CD14-positive monocyte (primary cell): ENCODE results near the gene SMARCB1. TPM values are rescaled to one million over a fixed set of nuclear protein-coding genes. Genes with fewer than 3 reads are reported as not detected.
A peak's percentile ranks its signal among the peaks of the same experiment; 100 is the strongest.
"Not testable (repeated sequence)": the region's sequence is repeated elsewhere in the genome, so short reads cannot be mapped to it uniquely, and the experiment has no call there.

Experiments
- DNase-seq, 3 donors: peaks; one replicate each; pipeline ENCODE4 v3.0.0-alpha.2; 2011 to 2022
- H2AFZ ChIP-seq: 2 replicates; pipeline ENCODE4 v1.6.0; 2012; ENCODE audit warnings: mild to moderate bottlenecking, low read depth, low read length, inconsistent platforms; ENCODE audit not compliant: insufficient read depth, poor library complexity, severe bottlenecking
- H3K27ac ChIP-seq, 2 donors: 1 replicate in 1 of 2; 2 replicates in 1 of 2; pipeline ENCODE4 v1.5.1; 2012 to 2013; ENCODE audit warnings: low read length in 2 of 2, control low read depth in 1 of 2, inconsistent platforms in 1 of 2, low read depth in 1 of 2, mild to moderate bottlenecking in 1 of 2
- H3K27me3 ChIP-seq, 2 donors: one replicate each; pipeline versions ENCODE4 v1.6.0 to v1.6.1; 2011 to 2013; ENCODE audit warnings: low read length in 2 of 2; ENCODE audit not compliant: control insufficient read depth in 2 of 2, insufficient read depth in 2 of 2
- H3K36me3 ChIP-seq, 2 donors: replicated peaks in 1 of 2; 1 replicate in 1 of 2; 2 replicates in 1 of 2; pipeline versions ENCODE4 v1.5.1 to v1.6.1; 2012 to 2013; ENCODE audit warnings: low read length in 2 of 2, control low read depth in 1 of 2, inconsistent platforms in 1 of 2, mild to moderate bottlenecking in 1 of 2; ENCODE audit not compliant: insufficient read depth in 2 of 2, control insufficient read depth in 1 of 2
- H3K4me1 ChIP-seq, 2 donors: 1 replicate in 1 of 2; 2 replicates in 1 of 2; pipeline versions ENCODE4 v1.5.1 to v1.6.1; 2012 to 2013; ENCODE audit warnings: low read length in 2 of 2, control low read depth in 1 of 2, inconsistent platforms in 1 of 2, mild to moderate bottlenecking in 1 of 2, moderate library complexity in 1 of 2; ENCODE audit not compliant: insufficient read depth in 2 of 2, control insufficient read depth in 1 of 2
- H3K4me2 ChIP-seq: replicated peaks from 2 replicates; pipeline ENCODE3; 2012; ENCODE audit warnings: low read length, moderate library complexity, mild to moderate bottlenecking; ENCODE audit not compliant: poor library complexity, severe bottlenecking; ENCODE audit errors: extremely low read depth
- H3K4me3 ChIP-seq, 3 experiments: fragments of 200-600 bp in 1 of 3; sonication (generic) in 1 of 3; replicated peaks in 1 of 3; 1 replicate in 2 of 3; 2 replicates in 1 of 3; pipeline ENCODE4 v1.5.1; 2011 to 2013; ENCODE audit warnings: low read length in 3 of 3, mild to moderate bottlenecking in 3 of 3, control low read depth in 2 of 3, low read depth in 2 of 3, inconsistent platforms in 1 of 3, moderate library complexity in 1 of 3
- H3K79me2 ChIP-seq: 2 replicates; pipeline ENCODE4 v1.6.0; 2012; ENCODE audit warnings: mild to moderate bottlenecking, control low read depth, inconsistent platforms, low read length, moderate library complexity; ENCODE audit not compliant: insufficient read depth
- H3K9ac ChIP-seq: 2 replicates; pipeline ENCODE4 v1.6.0; 2017; ENCODE audit warnings: low read length, mild to moderate bottlenecking; ENCODE audit not compliant: insufficient read depth, poor library complexity, severe bottlenecking
- H3K9me3 ChIP-seq, 2 donors: replicated peaks in 1 of 2; 1 replicate in 1 of 2; 2 replicates in 1 of 2; pipeline versions ENCODE4 v1.5.1 to v1.6.1; 2012 to 2013; ENCODE audit warnings: low read length in 2 of 2, control low read depth in 1 of 2; ENCODE audit not compliant: control insufficient read depth in 1 of 2, insufficient read depth in 1 of 2
- H4K20me1 ChIP-seq: 2 replicates; pipeline ENCODE4 v1.6.0; 2012; ENCODE audit warnings: mild to moderate bottlenecking, low read length, control low read depth, moderate library complexity; ENCODE audit not compliant: insufficient read depth
- H3K27ac Mint-ChIP-seq, 7 donors: one replicate each; pipeline ENCODE4 v1.8.0; 2020; ENCODE audit warnings: mild to moderate bottlenecking in 7 of 7, mixed read lengths in 7 of 7, moderate library complexity in 6 of 7, inconsistent platforms in 2 of 7
- H3K27me3 Mint-ChIP-seq, 3 donors: one replicate each; pipeline ENCODE4 v1.8.0; 2021 to 2022; ENCODE audit warnings: low read depth in 3 of 3, mild to moderate bottlenecking in 3 of 3, mixed read lengths in 3 of 3, moderate library complexity in 3 of 3, inconsistent platforms in 1 of 3
- H3K36me3 Mint-ChIP-seq, 2 donors: one replicate each; pipeline ENCODE4 v1.8.0; 2020; ENCODE audit warnings: mixed read lengths in 2 of 2, inconsistent platforms in 1 of 2, mild to moderate bottlenecking in 1 of 2
- H3K4me1 Mint-ChIP-seq: one replicate; pipeline ENCODE4 v1.8.0; 2020; ENCODE audit warnings: mild to moderate bottlenecking, mixed read lengths
- H3K4me3 Mint-ChIP-seq, 2 donors: one replicate each; pipeline ENCODE4 v1.8.0; 2020; ENCODE audit warnings: mild to moderate bottlenecking in 2 of 2, mixed read lengths in 2 of 2, moderate library complexity in 1 of 2
- H3K9me3 Mint-ChIP-seq, 7 donors: one replicate each; pipeline ENCODE4 v1.8.0; 2020 to 2022; ENCODE audit warnings: mixed read lengths in 7 of 7, mild to moderate bottlenecking in 6 of 7, moderate library complexity in 6 of 7, inconsistent platforms in 2 of 7
- WGBS: methylation state at CpG from one replicate; pipeline ENCODE4 v1.1.5; 2013; ENCODE audit warnings: missing lambda C conversion rate; ENCODE audit not compliant: insufficient coverage; 5-methylcytosine and 5-hydroxymethylcytosine counted together
- intact Hi-C, 2 donors: fragments of 100-400 bp; cut with micrococcal nuclease; formaldehyde crosslinking; loops; one replicate each; pipeline versions ENCODE4 v1.15.0 to v1.15.1; 2023
- polyA plus RNA-seq, 3 donors: library from polyadenylated mRNA; depleted of rRNA in 1 of 3; unstranded in 2 of 3; stranded (reverse) in 1 of 3; fragments of 300-500 nt in 2 of 3; fragments of >200 nt in 1 of 3; fragmentation: Illumina TruSeq in 2 of 3; gene quantifications; 1 replicate in 2 of 3; 2 replicates in 1 of 3; pipeline ENCODE4 v1.2.3, GENCODE V29; 2012 to 2021
- TF ChIP-seq, protein P1 (sequence below): fragments of 200-600 bp; IDR thresholded peaks from one replicate; pipeline ENCODE4 v1.8.0; 2022; ENCODE audit warnings: antibody characterized with exemption, mild to moderate bottlenecking

SMARCB1 gene
- polyA plus RNA-seq, 3 donors = 30.3 to 71.8 (median 31.5) TPM

DNA sequence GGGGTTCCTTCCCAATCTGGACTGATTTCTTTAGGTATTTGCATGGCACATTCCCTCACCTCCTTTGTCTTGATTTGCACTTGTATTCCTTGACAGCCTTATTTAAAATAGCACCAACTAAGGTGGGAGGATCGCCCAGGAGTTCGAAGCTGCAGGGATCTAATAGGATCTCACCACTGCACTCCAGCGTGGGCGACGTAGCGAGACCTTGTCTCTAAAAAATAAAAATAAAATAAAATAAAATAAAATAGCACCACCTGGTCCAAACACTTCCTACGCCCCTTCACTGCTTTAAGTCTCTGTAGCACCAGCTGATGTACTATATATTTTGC, 71.7 kb downstream of the SMARCB1 start:
- Mint-ChIP-seq H3K36me3 (no peaks in the 10 kb centered on the region), H3K4me3 (peak overlapping the region; percentile 90 to 97), H3K27ac (peak overlapping the region in 5 of 7 donors; percentile 25 to 89 (median 58)), H3K4me1 (peaks cover 16% of the 10 kb centered on the region), H3K9me3 (no peaks in the 10 kb centered on the region), H3K27me3 (peaks cover 0 to 5% (median 2%) of the 10 kb centered on the region in 3 donors)
- Histone ChIP-seq H3K4me3 (peak overlapping the region in 2 of 3 experiments; percentile 60 to 89), H3K4me1 (peaks cover 16 to 18% of the 10 kb centered on the region in 2 donors), H2AFZ (peak overlapping the region; percentile 99), H3K4me2 (peak overlapping the region; percentile 100), H3K79me2 (no peaks in the 10 kb centered on the region), H3K27me3 (no peaks in the 10 kb centered on the region), H3K36me3 (no peaks in the 10 kb centered on the region), H3K9me3 (no peaks in the 10 kb centered on the region), H3K27ac (no peak overlapping the region), H4K20me1 (no peaks in the 10 kb centered on the region), H3K9ac (peak overlapping the region; percentile 77)
- no peak for DNase-seq
- WGBS = no CpG with 5 or more reads among the region's 7 CpGs
- TF ChIP-seq, protein P1, sequence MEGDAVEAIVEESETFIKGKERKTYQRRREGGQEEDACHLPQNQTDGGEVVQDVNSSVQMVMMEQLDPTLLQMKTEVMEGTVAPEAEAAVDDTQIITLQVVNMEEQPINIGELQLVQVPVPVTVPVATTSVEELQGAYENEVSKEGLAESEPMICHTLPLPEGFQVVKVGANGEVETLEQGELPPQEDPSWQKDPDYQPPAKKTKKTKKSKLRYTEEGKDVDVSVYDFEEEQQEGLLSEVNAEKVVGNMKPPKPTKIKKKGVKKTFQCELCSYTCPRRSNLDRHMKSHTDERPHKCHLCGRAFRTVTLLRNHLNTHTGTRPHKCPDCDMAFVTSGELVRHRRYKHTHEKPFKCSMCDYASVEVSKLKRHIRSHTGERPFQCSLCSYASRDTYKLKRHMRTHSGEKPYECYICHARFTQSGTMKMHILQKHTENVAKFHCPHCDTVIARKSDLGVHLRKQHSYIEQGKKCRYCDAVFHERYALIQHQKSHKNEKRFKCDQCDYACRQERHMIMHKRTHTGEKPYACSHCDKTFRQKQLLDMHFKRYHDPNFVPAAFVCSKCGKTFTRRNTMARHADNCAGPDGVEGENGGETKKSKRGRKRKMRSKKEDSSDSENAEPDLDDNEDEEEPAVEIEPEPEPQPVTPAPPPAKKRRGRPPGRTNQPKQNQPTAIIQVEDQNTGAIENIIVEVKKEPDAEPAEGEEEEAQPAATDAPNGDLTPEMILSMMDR = no peak
- intact Hi-C loops = no loop called here

GRCh38 chr22:23859201-23859600, 72.4 kb downstream of the SMARCB1 start:
- no peaks in the 10 kb centered on the region for H4K20me1 ChIP-seq
- H3K4me2 ChIP-seq = no peak overlapping the region
- H3K9ac ChIP-seq = no peak overlapping the region
- no peak overlapping the region for H3K4me3 ChIP-seq
- H3K4me3 Mint-ChIP-seq = no peak overlapping the region
- intact Hi-C loops = no loop called here
- no peak overlapping the region for H3K27ac ChIP-seq
- H3K79me2 ChIP-seq = no peaks in the 10 kb centered on the region
- TF ChIP-seq, protein P1 = no peak
- H3K4me1 ChIP-seq = peaks cover 16 to 18% of the 10 kb centered on the region in 2 donors
- DNase-seq = no peak
- no peak overlapping the region for H3K27ac Mint-ChIP-seq
- no peaks in the 10 kb centered on the region for H3K9me3 Mint-ChIP-seq
- no peaks in the 10 kb centered on the region for H3K36me3 ChIP-seq
- WGBS = no CpG with 5 or more reads among the region's 4 CpGs
- no peaks in the 10 kb centered on the region for H3K36me3 Mint-ChIP-seq
- no peak overlapping the region for H2AFZ ChIP-seq
- peaks cover 0 to 5% (median 2%) of the 10 kb centered on the region in 3 donors for H3K27me3 Mint-ChIP-seq
- H3K9me3 ChIP-seq = no peaks in the 10 kb centered on the region
- H3K27me3 ChIP-seq = no peaks in the 10 kb centered on the region
- H3K4me1 Mint-ChIP-seq = peaks cover 16% of the 10 kb centered on the region

DNA sequence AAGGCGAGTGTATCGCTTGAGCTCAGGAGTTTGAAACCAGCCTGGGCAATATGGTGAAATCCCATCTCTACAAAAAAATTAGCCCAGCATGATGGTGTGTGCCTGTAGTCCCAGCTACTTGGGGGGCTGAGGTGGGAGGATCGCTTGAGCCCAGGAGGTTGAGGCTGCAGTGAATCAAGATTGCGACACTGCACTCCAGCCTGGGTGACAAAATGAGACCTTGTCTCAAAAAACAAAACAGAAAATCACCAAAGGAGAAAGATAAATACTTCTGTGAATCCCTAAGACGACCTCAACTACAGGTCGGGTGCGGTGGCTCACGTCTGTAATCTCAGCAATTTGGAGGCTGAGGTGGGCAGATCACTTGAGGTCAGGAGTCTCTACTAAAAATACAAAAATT, 73.4 kb downstream of the SMARCB1 start:
- H3K9me3 ChIP-seq, H3K79me2 ChIP-seq, DNase-seq, H3K4me3 Mint-ChIP-seq, H4K20me1 ChIP-seq, H3K9ac ChIP-seq, H3K4me3 ChIP-seq, H3K27ac ChIP-seq, H2AFZ ChIP-seq, H3K4me2 ChIP-seq, H3K27me3 Mint-ChIP-seq, H3K27ac Mint-ChIP-seq, intact Hi-C loops, H3K9me3 Mint-ChIP-seq, H3K36me3 ChIP-seq, H3K36me3 Mint-ChIP-seq, H3K27me3 ChIP-seq: not testable (repeated sequence)
- H3K4me1 Mint-ChIP-seq = peaks cover 16% of the 10 kb centered on the region
- WGBS = no CpG with 5 or more reads among the region's 8 CpGs
- peaks cover 16 to 18% of the 10 kb centered on the region in 2 donors for H3K4me1 ChIP-seq
